ENCODE data around the gene MGMT.

MGMT gene

GRCh38 chr10:129774736-129775401, 307.8 kb downstream of the MGMT start:
- DNase-seq (ENCODE audit: low read depth), result no peak

- no peak for DNase-seq (ENCODE audit: low read depth)
These were observed 308.6 kb downstream of the MGMT start for GRCh38 chr10:129775681-129776080.

DNA sequence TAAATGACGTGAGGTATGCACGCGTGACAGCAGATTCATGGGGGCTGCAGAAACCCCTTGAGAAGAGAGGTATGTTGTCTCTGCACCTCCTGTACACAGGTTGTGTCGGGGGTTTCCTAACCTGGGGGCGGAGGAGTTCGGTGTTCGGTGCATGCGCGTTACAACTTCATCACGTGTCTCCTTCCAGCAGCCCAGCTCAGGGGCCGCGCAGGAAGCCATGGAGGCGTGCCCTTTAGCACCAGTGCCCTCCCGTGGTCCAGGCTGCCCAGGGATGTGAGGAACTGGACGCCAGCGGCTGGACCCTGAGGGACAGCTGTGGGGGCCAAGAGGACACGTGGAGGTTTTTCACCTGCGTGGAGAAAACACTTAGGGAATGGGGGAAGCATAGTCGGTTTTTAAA, 310.6 kb downstream of the MGMT start:
- no peak for DNase-seq (ENCODE audit: low read depth)

DNA sequence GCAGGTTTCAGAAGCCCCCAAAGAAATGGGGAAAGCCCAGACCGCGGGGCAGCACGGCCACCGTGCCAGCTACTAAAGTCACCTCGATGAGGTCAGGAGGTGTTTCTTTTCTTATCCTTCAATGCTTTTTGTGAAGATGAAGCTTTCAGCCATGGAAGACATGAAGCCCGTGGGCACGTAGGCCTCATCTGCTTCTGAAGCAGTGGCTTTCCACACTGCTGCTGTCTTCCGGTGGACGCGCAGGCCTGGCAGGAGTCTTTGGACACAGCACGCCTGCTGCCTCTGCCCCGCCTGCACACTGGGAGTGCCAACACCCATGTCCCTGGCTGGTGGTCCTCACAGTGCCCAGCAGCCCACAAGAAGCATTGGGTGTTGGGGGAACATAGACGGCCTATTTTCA, 311.5 kb downstream of the MGMT start:
- DNase-seq (ENCODE audit: low read depth), result no peak

- DNase-seq (ENCODE audit: low read depth), result no peak
These were observed 312.4 kb downstream of the MGMT start for GRCh38 chr10:129779126-129780111.

DNA sequence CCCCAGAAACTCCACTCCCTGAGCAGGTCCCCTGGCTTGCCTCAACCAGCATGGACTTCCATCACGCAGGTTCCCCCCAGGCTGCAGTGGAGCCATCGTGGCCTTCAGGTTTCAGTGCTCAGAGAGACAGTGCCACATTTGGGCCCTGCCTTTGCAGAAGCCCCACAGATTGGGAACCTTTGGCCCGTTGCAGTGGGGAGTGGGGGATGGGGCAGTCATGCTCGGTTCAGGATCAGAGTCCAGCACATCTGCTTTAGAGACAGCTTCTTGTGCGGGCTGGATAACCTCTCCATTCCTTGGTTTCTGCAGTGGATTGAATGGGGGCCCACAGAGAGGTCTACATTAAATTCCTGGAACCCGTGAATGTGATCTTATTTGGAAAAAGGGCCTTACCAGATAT, 313.2 kb downstream of the MGMT start:
- DNase-seq (ENCODE audit: low read depth), result no peak

DNA sequence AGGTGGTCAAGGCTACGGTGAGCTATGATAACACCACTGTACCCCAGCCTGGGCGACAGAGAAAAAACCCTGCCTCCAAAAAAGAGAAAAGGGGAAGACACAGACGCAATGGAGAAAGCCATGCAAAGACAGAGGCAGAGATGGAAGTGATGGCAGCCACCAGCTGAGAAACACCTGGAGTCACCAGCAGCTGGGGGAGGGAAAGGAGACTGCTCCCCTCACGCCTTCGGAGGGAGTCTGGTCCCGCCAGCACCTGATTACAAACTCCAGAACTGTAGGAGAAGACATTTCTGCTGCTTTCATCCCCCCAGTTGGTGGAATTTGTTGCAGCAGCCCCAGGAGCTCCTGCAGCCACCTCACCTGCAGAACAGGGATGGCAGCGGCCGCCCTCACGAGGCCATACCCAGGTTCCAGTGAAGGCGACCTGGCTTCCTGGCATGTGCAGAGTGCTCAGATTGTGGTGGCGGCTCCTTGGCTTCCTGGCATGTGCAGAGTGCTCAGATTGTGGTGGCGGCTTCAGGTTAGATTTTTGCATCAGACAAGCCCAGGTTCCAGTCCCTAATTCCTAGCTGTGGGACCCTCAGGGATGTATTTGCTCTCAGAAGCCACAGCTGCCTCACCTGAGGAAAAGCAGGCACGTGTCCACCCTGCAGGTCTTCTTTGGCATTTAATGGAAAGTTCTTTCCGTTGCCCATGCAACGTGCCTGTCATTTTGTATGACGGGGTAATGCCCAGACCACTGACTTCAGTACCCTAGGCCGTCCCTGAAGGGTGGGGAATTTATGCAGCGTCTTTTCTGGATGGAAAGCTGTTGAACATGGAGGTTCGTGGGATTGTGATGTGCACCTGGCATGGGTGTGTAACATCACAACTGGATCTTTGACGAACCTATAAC, 314.1 kb downstream of the MGMT start:
- DNase-seq (ENCODE audit: low read depth), result no peak

GRCh38 chr10:129784291-129784690, 317.2 kb downstream of the MGMT start:
- no peak for DNase-seq (ENCODE audit: low read depth)

DNA sequence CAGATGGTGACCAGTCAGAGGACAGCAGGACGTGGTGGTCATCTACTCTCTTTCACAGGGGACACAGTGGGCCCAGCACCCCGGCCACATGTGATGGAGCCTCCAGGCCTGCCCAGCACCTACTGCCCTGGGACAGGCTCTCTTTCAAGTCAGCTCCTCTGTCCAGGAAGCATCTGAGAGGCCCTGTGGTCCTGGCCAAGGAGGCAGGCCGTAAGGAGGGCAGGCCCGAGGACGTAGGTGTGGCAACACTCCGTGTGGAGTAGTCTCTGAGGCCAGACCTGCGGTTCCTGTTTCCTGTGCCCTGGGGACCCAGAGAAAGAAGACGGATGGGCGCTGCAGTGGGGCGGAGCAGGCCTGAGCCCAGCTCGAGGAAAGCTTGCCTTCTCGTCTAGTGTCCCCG, 317.9 kb downstream of the MGMT start:
- DNase-seq (ENCODE audit: low read depth), result no peak

DNA sequence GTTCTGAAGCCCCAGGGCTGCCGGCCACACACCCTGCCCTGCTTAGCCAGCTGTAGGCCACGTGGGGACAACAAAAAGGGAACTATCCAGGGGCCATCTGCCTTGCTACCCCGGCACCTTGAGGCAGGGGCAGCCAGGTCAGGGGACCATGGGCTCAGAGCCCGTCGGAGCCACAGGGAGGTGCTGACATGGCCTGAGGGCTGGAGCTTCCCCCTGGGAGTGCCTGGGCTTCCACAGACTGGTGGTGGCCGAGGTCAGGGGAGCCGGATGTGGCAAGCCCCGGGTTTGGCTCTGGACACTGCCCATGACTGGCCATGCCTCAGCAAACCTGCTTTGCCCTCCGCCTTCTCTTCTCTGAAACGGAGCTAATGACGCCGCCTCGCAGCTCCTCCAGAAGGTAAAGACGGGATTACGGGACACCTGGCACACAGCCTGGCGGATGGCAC, 318.5 kb downstream of the MGMT start:
- DNase-seq (ENCODE audit: low read depth), result no peak

DNA sequence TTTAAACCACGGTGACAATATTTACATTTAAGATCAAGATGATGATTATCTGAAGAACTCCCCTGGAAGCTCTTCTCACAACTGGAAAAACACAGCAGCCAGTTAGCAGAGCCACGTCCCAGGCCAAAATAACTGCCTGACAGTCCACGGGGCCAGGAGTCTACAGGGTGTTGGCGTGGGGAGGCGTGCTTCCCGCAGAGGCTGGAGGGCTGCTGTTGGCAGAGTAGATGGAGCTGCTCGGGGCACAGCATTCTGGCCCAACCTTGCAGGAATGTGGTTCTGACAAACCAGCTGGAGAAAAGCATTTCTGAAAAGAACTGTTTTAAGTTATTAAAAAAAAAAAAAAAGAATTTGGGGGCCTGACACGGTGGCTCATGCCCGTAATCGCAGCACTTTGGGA, 319.2 kb downstream of the MGMT start:
- no peak for DNase-seq (ENCODE audit: low read depth)

DNA sequence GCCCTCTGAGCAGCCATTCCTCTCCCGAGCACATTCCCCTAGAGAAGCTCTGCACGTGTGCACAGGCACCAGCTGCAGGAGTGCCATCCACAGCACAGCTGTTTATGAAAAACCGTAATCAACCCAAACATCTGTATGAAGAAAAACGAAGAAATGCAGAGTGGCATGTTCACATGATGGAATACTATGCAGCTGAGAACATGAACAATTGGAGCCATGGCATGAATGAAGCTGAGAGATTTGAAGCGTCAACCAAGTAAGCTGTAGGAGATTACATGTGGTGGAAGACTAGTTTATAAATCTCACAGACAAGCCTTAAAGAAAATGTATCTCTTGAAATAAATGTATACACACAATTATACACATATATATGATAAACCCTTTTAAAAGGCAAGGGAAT, 320.5 kb downstream of the MGMT start:
- no peak for DNase-seq (ENCODE audit: low read depth)

GRCh38 chr10:129788215-129788614, 321.2 kb downstream of the MGMT start:
- DNase-seq (ENCODE audit: low read depth), result no peak

DNA sequence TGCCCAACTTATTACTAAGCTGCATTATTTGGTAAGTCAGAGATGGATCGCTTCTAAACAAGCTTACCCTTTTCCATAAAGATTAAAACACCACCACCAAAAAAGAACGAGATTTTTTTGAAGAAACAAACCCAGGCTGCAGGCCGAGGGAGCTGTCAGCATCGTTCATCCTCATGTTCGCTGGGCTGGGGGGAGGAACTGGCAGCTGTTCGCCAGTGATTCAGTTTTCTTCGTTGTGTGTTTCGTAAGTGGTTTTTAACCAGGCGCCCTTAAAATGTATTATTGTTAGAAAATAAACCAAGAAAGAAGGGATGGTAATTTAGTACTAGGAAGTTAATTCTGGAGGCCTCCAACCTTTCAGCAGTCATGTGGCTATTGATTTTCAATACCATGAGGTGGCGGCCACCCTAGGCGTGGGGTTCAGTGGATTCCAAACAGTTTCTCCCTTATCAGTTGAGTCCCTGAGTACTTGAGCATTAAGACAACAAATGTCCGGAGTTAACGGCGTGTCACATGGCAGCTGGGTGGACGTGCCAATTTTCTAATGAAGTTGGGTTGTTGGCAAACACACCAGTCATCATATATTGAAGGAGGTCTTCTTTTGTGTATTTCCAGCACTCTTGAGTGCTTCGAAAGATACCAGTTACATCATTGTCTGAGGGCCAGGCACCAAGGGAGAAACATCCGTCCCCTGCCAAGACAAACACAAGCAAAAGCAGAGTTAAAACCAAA, 323.8 kb downstream of the MGMT start:
- no peak for DNase-seq (ENCODE audit: low read depth)

- DNase-seq (ENCODE audit: low read depth), result no peak
These were observed 325.1 kb downstream of the MGMT start for GRCh38 chr10:129792141-129792540.

DNA sequence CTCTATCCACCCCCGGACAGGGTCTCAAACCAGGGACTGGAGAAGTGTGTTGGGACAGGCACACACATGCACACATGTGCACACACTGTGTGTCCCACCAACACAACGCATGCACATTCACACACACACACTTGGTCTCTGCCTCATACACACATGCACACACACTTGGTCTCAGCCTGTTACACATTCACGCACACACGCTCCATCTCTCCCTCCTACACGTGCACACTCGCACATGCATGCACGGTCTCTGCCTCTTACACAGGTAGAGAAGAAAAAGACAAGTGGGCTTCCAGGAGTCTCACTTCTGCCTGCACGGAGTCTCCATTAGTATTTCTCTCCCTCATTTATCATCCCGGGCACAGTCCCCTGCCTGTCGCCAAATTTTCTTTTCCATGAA, 325.8 kb downstream of the MGMT start:
- no peak for DNase-seq (ENCODE audit: low read depth)

DNA sequence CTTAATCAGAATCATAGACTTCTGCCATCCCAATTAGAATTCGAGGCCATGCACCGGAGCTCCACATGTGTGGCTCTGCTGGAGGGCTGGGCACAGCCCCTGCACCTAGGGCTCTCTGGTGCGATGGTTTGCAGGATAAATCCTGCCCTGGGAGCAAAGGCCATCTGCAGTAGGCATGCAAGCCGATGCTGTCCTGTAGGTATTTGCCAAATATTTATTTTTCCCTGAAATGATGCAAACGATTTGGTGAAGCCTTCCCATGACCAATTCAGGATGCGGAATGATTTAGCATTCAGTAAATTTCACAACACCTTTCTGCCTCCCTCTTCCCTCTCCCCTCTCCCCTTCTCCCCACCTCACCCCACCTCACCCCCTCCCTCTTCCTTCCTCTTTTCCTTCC, 326.4 kb downstream of the MGMT start:
- no peak for DNase-seq (ENCODE audit: low read depth)

- no peak for DNase-seq (ENCODE audit: low read depth)
These were observed 327.0 kb downstream of the MGMT start for GRCh38 chr10:129793996-129794395.

- no peak for DNase-seq (ENCODE audit: low read depth)
These were observed 329.8 kb downstream of the MGMT start for GRCh38 chr10:129796710-129797420.

- DNase-seq (ENCODE audit: low read depth), result no peak
These were observed 332.9 kb downstream of the MGMT start for GRCh38 chr10:129799942-129800341.

DNA sequence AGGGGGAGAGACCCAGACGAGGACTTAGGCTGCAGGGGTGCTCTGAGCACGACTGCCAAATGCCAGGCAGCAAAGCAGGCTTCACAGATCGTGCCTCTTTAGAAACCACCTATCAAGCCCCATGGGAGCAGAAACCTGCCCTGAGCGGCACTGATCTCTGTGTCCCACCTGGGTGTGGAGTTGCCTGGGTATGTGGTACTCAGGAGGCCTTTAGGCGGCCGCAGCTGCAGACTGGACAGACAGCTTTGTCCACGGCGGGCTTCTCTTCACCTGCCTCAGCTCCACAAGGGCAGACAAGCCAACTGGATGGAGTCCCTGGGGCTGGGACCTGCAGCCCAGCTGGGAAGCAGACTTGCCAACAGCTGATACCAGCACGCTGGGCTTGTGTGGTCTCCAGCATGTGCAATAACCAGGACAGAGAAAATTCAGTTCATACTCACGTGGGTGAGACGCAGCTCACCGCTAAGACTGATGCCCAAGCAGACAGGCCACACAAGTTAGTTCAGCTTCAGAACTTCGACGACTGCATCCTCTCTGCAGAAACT, 333.8 kb downstream of the MGMT start:
- no peak for DNase-seq (ENCODE audit: low read depth)
